ENCODE measurements around the gene CLIC2. TPM values are rescaled to one million over a fixed set of nuclear protein-coding genes. Genes with fewer than 3 reads are reported as not detected.
"Not testable (repeated sequence)": the region's sequence is repeated elsewhere in the genome, so short reads cannot be mapped to it uniquely, and the experiment has no call there.

CLIC2 gene
- total RNA-seq = under 1 TPM; 0.18 to 0.49 TPM

DNA sequence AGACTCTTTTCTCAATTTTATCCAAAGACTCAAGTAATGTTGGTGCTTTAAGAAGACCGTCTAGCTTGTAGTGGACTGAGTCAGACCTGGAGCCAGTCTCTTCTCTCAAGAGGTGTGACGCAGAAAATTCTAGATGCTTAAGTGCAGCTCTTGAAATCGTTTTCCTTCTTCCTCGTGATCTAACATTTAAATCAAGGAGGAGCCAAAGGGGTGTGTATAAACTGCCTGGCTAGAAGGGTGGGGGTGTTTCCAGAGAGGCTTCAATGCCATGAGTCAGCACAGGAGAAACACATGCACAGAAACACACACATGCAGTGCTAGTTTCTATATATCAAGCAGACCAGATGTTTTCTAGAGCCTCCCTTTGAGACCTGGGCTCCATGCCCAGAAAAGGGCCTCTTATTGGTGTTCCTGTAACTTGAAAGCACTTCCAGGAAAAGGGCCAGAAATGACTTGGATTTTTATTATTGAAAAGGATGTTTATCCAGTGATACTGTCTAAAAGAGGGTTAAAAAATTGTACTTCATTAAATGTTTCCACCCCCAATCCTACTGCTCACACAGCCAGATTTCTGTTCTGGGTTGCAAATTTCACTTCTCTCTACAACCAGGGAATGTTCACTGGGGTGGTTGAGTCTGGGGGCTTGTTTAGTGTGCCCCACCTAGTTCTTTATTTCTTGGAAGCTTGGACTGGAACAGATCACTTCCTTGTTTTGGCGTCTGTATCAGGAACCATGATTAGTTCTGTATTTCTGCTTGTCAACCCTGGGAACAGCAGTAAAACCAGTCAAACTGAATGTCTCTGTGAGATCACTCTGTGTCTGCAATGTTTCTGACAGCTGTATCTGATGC lies at the start of gene CLIC2:
Gene CLIC2 (minus strand): TSS at position 129 of the 851 bp plus-strand sequence. CDS start 187 bp downstream, outside the sequence.
- no peak for DNase-seq
- no peaks in the 10 kb centered on the region for H3K9me3 Mint-ChIP-seq
- peaks cover 6% of the 10 kb centered on the region for H3K4me1 Mint-ChIP-seq
- H3K36me3 Mint-ChIP-seq = no peaks in the 10 kb centered on the region
- H3K4me3 Mint-ChIP-seq = no peak within 1 kb of the TSS
- H3K27me3 Mint-ChIP-seq = peaks cover 6% of the 10 kb centered on the region
- no peak within 1 kb of the TSS for H3K27ac Mint-ChIP-seq

GRCh38 chrX:155382529-155382967 lies 48.1 kb upstream of the CLIC2 start:
- not testable (repeated sequence) for H3K4me3 Mint-ChIP-seq, H3K9me3 Mint-ChIP-seq, DNase-seq, H3K36me3 Mint-ChIP-seq, H3K27me3 Mint-ChIP-seq, H3K4me1 Mint-ChIP-seq, H3K27ac Mint-ChIP-seq

GRCh38 chrX:155381843-155382528 lies 47.6 kb upstream of the CLIC2 start, which contains the start of gene F8A2:
TSS of gene F8A2 (plus strand) at chrX:155382095. CDS start at chrX:155382115, 20 bp downstream.
- H3K9me3 Mint-ChIP-seq, H3K4me3 Mint-ChIP-seq, H3K36me3 Mint-ChIP-seq, H3K4me1 Mint-ChIP-seq, H3K27ac Mint-ChIP-seq, H3K27me3 Mint-ChIP-seq, DNase-seq: not testable (repeated sequence)

DNA sequence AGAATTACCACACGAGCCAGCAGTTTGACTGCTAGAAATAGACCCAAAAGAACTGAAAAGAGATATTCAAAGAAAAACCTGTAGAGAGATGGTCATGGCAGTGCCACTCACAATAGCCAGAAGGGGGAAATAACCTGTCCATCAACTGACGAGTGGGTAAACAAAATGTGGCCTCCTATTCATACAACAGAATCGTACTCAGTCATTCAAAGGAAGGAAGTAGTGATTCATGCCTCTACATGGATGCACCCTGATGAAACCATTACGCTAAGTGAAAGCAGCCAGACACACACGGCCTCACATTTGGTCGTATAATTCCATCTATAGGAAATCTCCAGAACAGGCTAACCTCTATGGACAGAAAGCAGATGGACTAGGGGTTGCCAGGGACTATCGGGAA lies 45.4 kb upstream of the CLIC2 start:
- H3K27ac Mint-ChIP-seq, DNase-seq, H3K27me3 Mint-ChIP-seq, H3K4me3 Mint-ChIP-seq, H3K4me1 Mint-ChIP-seq, H3K36me3 Mint-ChIP-seq, H3K9me3 Mint-ChIP-seq: not testable (repeated sequence)

DNA sequence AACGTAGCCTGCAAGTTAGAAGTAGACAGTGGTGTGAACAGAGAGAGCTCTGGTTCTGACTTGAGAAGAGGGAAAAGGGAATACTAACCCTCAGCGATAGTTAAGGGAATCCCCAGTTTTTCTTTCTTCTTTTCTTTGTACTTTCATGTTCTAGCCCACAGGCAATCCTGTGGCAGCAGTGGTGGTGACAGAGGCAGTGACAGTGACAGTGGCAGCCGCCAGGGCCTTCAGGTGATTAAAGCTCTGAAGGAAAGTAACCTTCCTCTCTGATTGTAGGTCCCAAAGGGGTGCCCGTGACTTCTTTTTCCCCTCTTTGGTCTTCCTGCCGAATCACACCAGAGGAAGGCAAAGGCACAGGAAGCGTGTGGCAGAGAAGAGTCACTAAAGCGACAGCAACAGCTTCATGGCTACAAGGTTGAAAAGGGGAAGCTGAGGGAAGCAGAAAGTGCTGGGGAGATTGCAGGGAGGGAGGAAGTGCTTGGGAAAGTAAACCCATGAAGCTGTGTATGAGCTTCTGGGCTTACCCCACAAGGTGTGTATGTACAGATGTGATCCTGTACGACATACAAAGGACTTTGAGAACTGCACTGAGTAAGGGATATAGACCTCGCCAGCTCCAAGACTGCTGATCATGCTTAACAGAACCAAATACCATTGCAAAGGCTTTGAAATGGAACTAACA lies 39.5 kb upstream of the CLIC2 start:
- not testable (repeated sequence) for H3K27ac Mint-ChIP-seq, H3K4me3 Mint-ChIP-seq, H3K9me3 Mint-ChIP-seq, H3K27me3 Mint-ChIP-seq, H3K4me1 Mint-ChIP-seq, H3K36me3 Mint-ChIP-seq, DNase-seq

- H3K4me1 Mint-ChIP-seq, H3K9me3 Mint-ChIP-seq, H3K27ac Mint-ChIP-seq, H3K4me3 Mint-ChIP-seq, DNase-seq, H3K36me3 Mint-ChIP-seq, H3K27me3 Mint-ChIP-seq: not testable (repeated sequence)
Measured at GRCh38 chrX:155363712-155364111, 29.3 kb upstream of the CLIC2 start.

GRCh38 chrX:155349448-155349847 lies 15.0 kb upstream of the CLIC2 start:
- H3K4me3 Mint-ChIP-seq, H3K27ac Mint-ChIP-seq, H3K27me3 Mint-ChIP-seq, H3K4me1 Mint-ChIP-seq, DNase-seq, H3K36me3 Mint-ChIP-seq, H3K9me3 Mint-ChIP-seq: not testable (repeated sequence)

DNA sequence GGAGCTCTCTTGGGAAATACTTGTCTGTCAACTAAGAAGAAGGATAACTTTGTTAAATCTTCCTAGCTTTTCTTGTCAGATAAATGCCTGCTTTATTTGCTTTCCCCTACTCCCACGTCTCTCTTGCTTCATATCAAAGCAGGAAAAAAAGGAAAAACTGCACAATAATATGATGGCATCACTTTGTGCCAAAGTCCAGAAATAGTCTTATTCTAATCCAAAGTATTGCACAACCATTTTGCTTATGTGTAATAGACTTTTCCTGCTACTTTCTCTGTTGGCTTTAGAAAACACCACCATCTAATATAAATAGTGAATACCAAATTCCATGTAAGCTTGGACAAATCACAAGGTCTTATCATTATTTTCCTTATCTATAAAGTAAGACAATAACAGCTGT lies 11.3 kb upstream of the CLIC2 start:
- H3K4me1 Mint-ChIP-seq, H3K27ac Mint-ChIP-seq, H3K9me3 Mint-ChIP-seq, DNase-seq, H3K27me3 Mint-ChIP-seq, H3K4me3 Mint-ChIP-seq, H3K36me3 Mint-ChIP-seq: not testable (repeated sequence)

GRCh38 chrX:155335337-155335712 lies 911 bp upstream of the CLIC2 start:
- H3K27ac Mint-ChIP-seq, H3K27me3 Mint-ChIP-seq, H3K4me3 Mint-ChIP-seq, H3K36me3 Mint-ChIP-seq, DNase-seq, H3K4me1 Mint-ChIP-seq, H3K9me3 Mint-ChIP-seq: not testable (repeated sequence)

GRCh38 chrX:155333544-155334100 lies 792 bp downstream of the CLIC2 start:
- Mint-ChIP-seq H3K4me3 (no peak overlapping the region), H3K27ac (no peak overlapping the region), H3K36me3 (no peaks in the 10 kb centered on the region), H3K4me1 (peaks cover 6% of the 10 kb centered on the region), H3K9me3 (no peaks in the 10 kb centered on the region), H3K27me3 (peaks cover 6% of the 10 kb centered on the region)
- DNase-seq = no peak

DNA sequence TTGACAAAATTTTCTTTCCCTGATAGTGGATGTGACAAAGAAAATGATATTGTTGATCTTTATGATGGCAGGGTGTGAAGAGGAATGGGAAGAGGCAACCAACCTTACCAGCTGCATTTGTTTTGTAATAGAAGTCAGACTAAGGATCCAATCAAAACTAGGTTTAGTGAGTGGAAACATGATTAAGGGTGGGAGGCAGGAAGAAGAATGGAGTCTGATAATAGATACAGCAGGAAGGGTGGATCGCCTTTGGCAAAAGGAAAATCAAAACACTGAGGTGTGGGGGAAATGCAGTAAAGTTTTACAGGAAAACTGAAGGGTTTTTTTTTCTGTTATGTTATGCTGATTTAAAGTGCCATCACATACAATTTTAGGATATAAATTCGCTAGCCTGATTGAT lies 3.4 kb downstream of the CLIC2 start:
- Mint-ChIP-seq H3K4me3 (no peak overlapping the region), H3K4me1 (peaks cover 6% of the 10 kb centered on the region), H3K27me3 (peaks cover 6% of the 10 kb centered on the region), H3K36me3 (no peaks in the 10 kb centered on the region), H3K9me3 (peaks cover 2% of the 10 kb centered on the region), H3K27ac (no peak overlapping the region)
- no peak for DNase-seq

GRCh38 chrX:155329293-155329692 lies 5.1 kb downstream of the CLIC2 start:
- Mint-ChIP-seq H3K9me3 (peaks cover 2% of the 10 kb centered on the region), H3K36me3 (no peaks in the 10 kb centered on the region), H3K27me3 (peaks cover 6% of the 10 kb centered on the region), H3K4me1 (peaks cover 1% of the 10 kb centered on the region), H3K27ac (no peak overlapping the region), H3K4me3 (no peak overlapping the region)
- no peak for DNase-seq

DNA sequence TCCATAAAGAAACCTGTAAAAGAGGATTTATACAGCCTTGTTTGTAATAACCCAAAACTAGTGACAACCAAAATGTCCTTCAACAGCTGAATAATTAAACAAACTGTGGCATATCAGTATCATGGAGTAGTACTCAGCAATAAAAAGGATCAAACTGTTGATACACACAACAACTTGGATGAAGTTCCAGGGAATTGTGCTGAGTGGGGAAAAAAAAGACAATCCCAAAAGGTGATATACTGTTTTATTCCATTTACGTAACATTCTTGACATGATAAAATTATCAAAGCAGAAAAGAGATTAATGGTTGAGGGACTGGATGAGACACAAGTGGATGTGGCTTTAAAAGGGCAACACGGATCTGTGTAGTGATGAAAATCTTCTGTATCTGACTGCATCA lies 7.8 kb downstream of the CLIC2 start:
- Mint-ChIP-seq H3K9me3 (peaks cover 5% of the 10 kb centered on the region), H3K4me3 (no peak overlapping the region), H3K36me3 (peaks cover 2% of the 10 kb centered on the region), H3K4me1 (no peaks in the 10 kb centered on the region), H3K27me3 (peaks cover 17% of the 10 kb centered on the region), H3K27ac (no peak overlapping the region)
- no peak for DNase-seq

DNA sequence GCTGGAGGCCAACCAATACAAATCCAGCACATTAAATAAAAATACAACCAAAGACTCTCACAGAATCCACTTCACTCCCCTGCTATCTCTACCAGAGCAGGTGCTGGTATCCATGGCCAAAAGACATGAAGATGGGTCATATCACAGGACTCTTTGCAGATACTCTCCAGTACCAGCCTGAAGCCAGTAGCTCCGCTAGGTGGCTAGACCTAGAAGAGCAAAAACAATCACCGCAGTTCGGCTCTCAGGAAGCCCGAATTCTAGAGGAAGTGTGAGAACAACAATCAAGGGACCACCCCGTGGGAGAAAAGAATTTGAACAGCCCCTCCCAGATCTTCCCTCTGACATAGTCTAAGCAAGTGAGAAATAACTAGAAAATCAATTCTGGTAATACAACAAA lies 20.2 kb downstream of the CLIC2 start:
- H3K27ac Mint-ChIP-seq = no peak overlapping the region
- H3K4me3 Mint-ChIP-seq = no peak overlapping the region
- DNase-seq = no peak
- H3K27me3 Mint-ChIP-seq = no peaks in the 10 kb centered on the region
- H3K4me1 Mint-ChIP-seq = no peaks in the 10 kb centered on the region
- no peaks in the 10 kb centered on the region for H3K9me3 Mint-ChIP-seq
- no peaks in the 10 kb centered on the region for H3K36me3 Mint-ChIP-seq

DNA sequence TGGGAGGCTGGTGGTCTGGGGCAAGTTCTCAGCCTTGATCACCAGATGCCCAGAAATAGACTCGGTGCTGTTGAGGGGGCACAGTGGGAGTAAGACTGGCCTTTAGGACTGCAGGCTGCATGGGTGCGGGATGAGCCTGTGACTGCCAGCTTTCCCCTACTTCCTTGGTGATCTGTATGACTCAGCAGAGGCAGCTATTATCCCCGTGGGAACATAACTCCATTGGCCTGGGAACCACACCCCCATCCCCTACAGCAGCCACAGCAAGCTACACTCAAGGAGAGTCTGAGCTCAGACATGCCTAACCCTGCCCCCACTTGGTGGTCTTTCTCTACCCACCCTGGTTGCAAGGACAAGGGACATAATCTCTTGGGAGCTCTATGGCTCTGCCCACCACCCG lies 20.6 kb downstream of the CLIC2 start:
- no peak overlapping the region for H3K27ac Mint-ChIP-seq

More for the DNA sequence above, 20.6 kb downstream of the CLIC2 start:
- DNase-seq = no peak
- Mint-ChIP-seq H3K4me1 (no peaks in the 10 kb centered on the region), H3K27me3 (no peaks in the 10 kb centered on the region), H3K36me3 (no peaks in the 10 kb centered on the region), H3K4me3 (no peak overlapping the region), H3K9me3 (no peaks in the 10 kb centered on the region)
